ENCODE data around the gene BARHL1.

BARHL1 gene

GRCh38 chr9:132582276-132582785, at the start of gene BARHL1:
TSS of gene BARHL1 (plus strand) at chr9:132582606. CDS start at chr9:132582798, 192 bp downstream.
- H3K4me3 ChIP-seq (ENCODE audit: control insufficient read depth, low read depth, low read length), result peak within 1 kb of the TSS; percentile 12
- TF ChIP-seq CTCF (IDR thresholded peaks at IDR 0.05; ENCODE audit: control insufficient read depth, insufficient read depth, low read depth, low read length, missing control alignments), result no peak

GRCh38 chr9:132534832-132535231, 47.6 kb upstream of the BARHL1 start:
- no peak for DNase-seq (ENCODE audit: low read depth)
- no peak overlapping the region for H3K4me3 ChIP-seq (ENCODE audit: control insufficient read depth, low read depth, low read length)
- no peak for TF ChIP-seq CTCF (IDR thresholded peaks at IDR 0.05; ENCODE audit: control insufficient read depth, insufficient read depth, low read depth, low read length, missing control alignments)

More at GRCh38 chr9:132582276-132582785, at the start of gene BARHL1:
- no peak for DNase-seq (ENCODE audit: low read depth)

GRCh38 chr9:132536124-132536523, 46.3 kb upstream of the BARHL1 start:
- H3K4me3 ChIP-seq (ENCODE audit: control insufficient read depth, low read depth, low read length), result no peak overlapping the region
- no peak for DNase-seq (ENCODE audit: low read depth)
- no peak for TF ChIP-seq CTCF (IDR thresholded peaks at IDR 0.05; ENCODE audit: control insufficient read depth, insufficient read depth, low read depth, low read length, missing control alignments)

- no peak overlapping the region for H3K4me3 ChIP-seq (ENCODE audit: control insufficient read depth, low read depth, low read length)
- TF ChIP-seq CTCF (IDR thresholded peaks at IDR 0.05; ENCODE audit: control insufficient read depth, insufficient read depth, low read depth, low read length, missing control alignments), result no peak
These were observed 45.1 kb upstream of the BARHL1 start for GRCh38 chr9:132537352-132537751.

GRCh38 chr9:132538071-132538470, 44.3 kb upstream of the BARHL1 start:
- no peak for DNase-seq (ENCODE audit: low read depth)

More at GRCh38 chr9:132537352-132537751, 45.1 kb upstream of the BARHL1 start:
- DNase-seq (ENCODE audit: low read depth), result no peak

GRCh38 chr9:132539096-132539495, 43.3 kb upstream of the BARHL1 start:
- no peak for TF ChIP-seq CTCF (IDR thresholded peaks at IDR 0.05; ENCODE audit: control insufficient read depth, insufficient read depth, low read depth, low read length, missing control alignments)
- DNase-seq (ENCODE audit: low read depth), result no peak
- H3K4me3 ChIP-seq (ENCODE audit: control insufficient read depth, low read depth, low read length), result no peak overlapping the region

More at GRCh38 chr9:132538071-132538470, 44.3 kb upstream of the BARHL1 start:
- no peak overlapping the region for H3K4me3 ChIP-seq (ENCODE audit: control insufficient read depth, low read depth, low read length)
- no peak for TF ChIP-seq CTCF (IDR thresholded peaks at IDR 0.05; ENCODE audit: control insufficient read depth, insufficient read depth, low read depth, low read length, missing control alignments)
